HL-60/S4 (cell line): ENCODE measurements around the gene GNG7.
"Not testable (repeated sequence)": the region's sequence is repeated elsewhere in the genome, so short reads cannot be mapped to it uniquely, and the experiment has no call there.

Source experiments
- in situ Hi-C: fragments of 300-500 bp; cut with MboI; formaldehyde crosslinking; loops from 2 replicates; pipeline ENCODE4 v1.14.3; 2022; ENCODE audit warnings: low sequenced_read_pairs

The GNG7 gene

DNA sequence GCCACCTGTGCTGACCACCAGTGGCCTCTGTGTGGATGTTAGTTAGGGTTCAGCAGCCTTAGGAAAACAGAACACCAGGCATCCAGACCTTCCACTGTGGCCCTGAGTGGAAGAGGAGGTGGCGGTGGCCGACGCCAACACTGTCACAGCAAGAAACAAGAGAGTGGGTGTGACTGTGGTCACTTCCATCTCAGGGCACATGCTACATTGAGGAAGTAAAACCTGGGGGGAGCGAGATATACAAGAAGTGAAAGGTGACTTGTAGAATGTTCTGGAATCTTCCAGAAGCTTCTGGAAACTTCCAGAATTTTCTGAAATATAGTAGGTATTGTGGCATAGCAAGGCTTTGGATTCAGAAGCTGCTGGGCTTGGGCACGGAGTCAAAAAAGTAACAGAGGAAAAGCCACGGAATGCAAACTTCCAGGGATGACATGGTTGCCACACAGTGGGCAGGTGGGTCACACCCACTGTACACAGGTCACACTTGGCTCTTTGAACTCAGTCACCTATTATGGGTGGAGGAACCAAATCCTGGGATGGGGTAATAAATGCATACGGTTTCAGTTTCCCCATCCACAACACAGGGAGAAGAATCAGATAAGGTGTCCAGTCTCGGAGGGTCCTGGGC, 24.3 kb downstream of the GNG7 start:
- in situ Hi-C loops = no loop called here

DNA sequence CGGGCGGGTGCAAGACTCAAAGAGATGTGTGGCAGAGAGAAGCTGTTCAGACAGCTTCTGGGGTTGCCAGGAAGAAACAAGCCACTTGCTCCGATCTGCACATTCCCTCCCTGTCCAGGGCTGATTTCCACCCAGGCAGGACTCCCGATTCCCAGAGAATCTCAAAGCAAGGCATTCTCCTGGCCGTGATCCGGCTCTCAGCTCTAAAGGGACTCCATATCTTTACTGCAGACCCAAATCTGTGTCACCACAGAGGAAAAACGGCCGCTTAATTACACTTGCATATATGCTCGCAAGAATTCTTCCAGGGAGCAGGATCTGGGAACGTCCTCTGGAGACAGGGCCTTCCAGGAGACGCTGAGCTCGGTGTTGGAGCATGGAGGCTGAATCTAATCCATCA, 25.7 kb downstream of the GNG7 start:
- in situ Hi-C loops = no loop called here

DNA sequence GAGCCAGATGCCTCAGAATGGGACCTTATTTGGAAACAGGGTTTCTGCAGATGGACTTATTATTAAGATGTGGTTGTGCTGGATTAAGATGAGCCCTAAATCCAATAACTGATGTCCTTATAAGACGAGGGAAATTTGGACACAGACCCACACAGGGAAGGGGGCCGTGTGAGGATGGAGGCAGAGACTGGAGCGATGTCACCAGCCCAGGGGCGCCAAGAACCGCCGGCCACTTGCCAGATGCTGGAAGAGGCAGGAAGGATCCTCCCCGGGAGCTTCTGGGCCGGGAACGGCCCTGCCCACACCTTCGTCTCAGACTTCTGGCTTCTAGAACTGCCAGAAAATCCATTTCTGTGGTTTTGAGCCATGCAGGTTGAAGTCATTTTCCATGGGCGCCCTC, 26.6 kb downstream of the GNG7 start:
- in situ Hi-C loops = no loop called here

DNA sequence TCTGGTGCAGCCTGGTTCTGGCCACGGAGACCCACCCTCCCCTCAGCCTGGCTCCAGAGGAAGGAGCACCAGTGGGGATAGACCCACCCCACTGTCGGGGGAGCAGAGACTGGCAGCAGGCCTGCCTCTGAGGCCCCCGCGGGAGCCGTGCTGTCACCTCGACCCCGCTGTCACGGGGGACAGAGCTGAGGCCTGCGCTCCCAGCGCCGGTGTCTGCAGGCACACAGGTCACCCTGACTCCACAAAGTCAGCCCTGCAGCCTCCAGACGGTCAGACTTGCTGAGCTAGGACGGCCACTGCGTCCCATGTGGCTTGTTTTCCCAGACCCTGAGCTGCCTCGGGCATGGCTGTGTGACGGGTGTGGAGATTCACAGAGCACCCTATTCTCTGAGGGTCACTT, 32.3 kb downstream of the GNG7 start:
- in situ Hi-C loops = no loop called here

DNA sequence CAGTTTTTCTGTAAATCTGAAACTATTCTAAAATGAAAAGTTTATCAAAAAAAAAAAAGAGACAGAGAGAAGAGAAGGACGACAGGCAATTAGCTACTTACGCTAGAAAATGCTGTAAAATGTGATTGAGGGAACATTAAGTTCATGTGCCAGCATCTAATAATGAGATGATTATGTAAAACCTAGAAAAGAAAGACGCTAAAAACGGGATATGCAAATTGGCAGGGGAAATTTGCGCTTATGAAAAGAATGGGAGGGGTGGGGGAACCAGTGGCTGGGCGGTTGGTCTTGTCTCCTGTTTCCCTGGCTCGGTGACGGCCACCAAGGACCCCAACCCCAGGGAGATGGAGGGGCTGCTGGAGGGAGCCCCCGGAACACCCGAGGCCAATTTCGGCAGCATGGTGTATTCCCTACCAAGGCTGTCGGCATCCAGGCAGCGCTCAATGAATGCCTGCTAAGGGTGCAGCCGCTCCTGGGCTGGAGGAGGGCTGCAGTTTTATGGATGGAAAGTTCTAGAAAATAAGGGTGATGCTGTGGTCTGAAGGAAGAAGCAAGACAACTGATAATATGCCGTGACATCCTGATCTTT, 34.2 kb downstream of the GNG7 start:
- in situ Hi-C loops = no loop called here

DNA sequence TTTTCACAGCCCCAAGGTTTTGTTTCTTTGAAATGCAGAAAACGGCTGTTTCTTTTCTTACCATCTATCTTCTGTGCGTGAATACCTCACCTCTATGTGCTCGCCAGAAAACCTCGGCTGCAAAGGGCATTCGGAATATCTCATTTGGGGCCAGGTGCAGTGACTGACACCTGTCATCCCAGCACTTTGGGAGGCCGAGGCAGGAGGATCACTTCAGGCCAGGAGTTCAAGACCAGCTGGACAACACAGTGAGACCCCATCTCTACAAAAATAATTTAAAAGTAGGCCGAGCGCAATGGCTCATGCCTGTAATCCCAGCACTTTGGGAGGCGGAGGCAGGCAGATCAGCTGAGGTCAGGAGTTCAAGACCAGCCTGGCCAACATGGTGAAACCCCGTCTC, 35.1 kb downstream of the GNG7 start:
- in situ Hi-C loops = not testable (repeated sequence)

DNA sequence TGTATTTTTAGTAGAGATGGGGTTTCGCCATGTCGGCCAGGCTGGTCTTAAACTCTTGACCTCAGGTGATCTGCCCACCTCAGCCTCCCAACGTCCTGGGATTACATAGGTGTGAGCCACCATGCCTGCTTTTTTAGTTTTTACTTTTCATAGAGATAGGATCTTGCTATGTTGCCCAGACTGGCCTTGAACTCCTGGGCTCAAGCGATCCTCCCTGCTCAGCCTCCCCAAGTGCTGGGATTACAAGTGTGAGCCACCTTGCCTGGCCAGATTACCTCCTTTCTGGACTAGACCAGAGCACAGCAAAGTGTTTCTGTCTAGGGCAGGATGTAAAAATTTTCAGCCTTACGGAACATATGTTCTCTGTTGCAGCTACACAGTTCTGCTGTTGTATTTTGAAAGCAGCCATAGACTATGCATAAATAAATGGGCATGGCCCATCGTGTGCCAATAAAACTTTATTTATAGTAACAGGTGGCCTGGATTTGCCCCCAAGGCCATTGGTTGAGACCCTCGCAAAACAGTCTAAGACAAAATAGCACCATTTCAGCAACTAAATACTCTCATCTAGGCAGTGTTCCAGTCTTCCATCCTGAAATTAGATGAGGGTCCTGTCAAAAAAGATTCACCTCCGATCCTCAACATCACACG, 36.0 kb downstream of the GNG7 start:
- in situ Hi-C loops = no loop called here

DNA sequence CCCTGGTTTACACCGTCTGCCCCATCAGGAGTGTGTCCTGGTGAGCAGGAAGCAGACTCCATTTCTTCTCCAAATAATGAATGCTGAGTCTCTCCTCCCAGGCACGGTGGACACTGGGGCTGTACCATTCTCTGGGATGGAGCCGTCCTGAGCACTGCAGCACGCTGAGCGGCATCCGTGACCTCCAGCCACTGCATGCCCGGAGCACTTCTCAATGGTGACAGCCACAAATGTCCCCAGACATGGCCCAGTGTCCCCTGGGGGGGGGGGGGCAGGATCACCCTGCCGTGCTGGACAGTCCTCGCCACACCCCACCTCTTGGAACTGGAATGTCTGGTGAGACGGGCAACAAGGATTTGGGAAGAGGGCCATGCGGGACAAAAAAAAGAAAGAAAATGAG, 37.4 kb downstream of the GNG7 start:
- in situ Hi-C loops = no loop called here

DNA sequence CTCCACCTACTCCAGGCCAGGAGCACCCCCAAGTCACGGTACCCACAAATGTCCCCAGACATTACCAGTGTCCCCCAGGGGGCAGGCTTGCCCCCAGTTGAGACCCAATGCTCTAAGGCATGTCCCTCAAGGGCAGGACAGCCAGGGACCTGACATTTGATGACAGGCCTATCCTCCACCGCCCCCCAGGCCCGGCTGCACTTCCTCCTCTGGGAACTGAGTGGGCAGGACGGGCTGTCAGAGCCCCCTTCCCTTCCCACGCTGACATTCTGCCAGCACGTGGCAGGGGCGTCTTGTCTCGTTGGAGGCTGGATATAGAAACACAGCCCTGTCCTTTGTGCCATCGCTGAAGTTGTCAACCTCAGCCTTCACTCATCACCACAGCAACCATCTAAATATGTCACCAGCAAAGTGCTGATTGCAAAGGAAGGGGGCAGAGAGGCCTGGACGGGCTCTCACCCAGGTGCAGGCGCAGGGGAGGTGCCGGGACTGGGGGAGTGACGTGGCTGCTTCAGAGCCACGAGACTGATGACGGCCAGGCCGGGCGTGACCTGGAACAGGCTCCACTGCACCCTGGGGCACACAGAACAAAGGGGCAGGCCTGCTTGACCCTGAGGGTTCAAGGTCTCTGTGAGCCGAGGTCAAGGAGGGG, 38.4 kb downstream of the GNG7 start:
- in situ Hi-C loops = no loop called here

DNA sequence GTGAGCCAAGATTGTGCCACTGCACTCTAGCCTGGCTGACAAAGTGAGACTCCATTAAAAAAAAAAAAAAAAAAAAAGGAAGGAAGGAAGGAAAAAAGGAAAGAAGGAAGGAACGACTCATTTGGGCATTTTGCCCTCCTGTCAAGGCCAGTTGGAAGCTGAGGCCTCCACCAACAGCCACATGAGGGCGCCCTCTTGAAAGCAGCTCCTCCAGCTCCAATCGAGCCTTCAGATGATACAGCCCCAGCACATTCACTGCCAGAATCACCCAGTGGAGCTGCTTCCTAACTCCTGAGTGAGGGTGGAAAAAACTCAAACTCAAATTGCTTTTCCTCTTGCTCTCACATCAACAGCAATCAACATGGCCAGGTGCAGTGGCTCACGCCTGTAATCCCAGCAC, 40.9 kb downstream of the GNG7 start:
- in situ Hi-C loops = no loop called here

DNA sequence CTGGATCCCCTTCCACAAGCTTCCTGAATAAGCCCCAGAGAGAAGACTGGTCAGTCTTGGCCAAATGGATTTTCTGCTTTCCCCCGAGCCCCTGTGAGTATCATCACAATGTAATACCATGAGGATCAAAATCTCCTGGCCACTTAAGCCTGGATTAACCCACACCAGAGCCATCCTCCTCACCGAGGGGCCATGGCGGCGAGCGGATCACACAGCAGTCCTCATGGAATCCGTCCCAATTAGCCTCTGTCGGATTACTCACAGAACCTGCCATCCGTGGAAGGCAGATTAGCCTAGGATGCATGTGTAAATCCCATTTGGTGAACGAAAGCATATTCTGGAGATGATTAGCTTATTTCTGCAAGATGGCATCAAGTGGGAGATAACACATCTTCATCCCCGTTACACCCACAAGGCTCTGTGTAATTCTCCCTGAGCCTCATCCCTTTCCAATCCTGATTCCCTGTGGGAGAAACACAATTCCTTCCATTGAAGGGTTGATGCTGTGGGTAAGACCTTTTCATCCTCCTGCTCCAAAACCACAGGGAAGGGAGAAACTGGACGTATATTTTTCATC, 42.5 kb downstream of the GNG7 start:
- in situ Hi-C loops = no loop called here

DNA sequence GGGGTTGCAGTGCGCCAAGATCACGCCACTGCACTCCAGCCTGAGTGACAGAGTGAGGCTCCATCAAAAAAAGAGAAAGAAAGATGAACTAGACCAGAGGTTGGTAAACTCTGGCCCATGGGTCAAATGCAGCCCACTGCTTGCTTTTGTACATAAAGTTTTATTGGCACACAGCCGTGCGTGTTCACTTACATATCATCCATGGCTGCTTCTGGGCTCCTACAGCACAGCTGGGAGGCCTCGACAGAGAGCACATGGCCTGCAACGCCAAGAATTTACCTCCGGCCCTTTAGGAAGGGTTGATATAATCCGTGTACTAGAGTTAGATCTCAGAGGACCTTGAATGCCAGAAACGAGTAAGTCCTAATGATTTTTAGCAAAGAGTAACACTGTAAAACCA, 46.0 kb downstream of the GNG7 start:
- in situ Hi-C loops = no loop called here

DNA sequence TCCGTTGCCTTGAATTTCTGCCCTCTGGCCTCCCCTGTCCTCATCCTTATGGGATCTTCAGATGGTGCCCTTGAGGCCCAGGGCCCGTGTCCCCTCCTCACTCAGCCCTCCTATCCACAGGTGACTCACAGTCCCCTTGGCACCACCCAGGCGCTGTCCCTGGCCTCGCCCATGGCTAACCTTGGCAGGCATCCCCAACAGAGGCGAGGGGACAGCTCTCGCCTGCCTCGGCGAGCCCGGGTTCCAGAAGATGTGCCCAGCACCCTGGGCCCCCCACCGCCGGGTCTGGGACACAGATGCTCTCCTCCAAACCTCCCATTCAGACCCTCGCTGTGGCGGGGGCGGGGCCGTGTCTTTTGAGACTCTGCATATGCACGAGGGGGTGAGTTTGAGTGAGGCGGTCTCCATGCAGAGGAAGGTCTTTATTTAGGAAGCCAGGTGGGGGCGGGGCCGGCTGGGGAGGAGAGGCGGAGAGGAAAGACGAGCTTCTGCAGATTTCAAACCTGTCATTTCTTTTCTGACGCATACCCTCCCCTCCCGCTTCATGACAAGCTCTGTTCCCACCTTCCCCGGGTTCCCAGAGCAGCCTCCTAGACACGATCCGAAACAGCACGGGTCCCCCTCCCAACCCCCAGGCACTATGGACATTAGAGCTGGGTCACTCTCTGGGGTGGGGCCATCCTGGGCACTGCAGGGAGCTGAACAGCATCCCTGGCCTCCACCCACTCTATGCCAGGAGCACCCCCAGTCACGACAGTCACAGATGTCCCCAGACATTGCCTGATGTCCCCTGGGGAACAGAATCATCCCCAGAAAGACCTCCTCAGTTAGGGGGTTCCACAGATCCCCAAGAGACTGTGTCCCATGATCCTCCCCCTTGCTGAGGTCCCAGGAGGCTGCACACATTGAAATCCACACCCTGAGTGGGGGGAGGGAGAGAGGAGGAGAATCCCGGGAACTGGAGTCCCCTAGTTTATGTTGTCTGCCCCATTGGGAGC, 48.5 kb downstream of the GNG7 start:
- in situ Hi-C loops = no loop called here

DNA sequence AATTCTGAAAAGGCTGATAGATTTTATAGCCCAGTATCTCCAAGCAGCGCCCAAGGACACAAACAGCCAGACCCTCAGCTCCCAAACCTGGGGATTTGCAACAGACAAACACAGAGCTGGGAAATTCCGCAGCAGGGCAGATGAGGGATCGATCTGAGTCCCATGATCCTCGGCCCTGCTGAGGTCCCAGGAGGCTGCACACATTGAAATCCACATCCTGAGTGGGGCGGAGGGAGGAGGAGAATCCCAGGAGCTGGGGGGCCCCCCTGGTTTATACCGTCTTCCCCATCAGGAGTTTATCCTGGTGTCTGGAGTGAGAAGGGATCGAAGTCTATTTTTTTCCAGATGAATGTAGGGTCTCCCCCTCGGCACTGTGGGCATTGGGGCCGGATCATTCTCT, 49.3 kb downstream of the GNG7 start:
- in situ Hi-C loops = no loop called here

DNA sequence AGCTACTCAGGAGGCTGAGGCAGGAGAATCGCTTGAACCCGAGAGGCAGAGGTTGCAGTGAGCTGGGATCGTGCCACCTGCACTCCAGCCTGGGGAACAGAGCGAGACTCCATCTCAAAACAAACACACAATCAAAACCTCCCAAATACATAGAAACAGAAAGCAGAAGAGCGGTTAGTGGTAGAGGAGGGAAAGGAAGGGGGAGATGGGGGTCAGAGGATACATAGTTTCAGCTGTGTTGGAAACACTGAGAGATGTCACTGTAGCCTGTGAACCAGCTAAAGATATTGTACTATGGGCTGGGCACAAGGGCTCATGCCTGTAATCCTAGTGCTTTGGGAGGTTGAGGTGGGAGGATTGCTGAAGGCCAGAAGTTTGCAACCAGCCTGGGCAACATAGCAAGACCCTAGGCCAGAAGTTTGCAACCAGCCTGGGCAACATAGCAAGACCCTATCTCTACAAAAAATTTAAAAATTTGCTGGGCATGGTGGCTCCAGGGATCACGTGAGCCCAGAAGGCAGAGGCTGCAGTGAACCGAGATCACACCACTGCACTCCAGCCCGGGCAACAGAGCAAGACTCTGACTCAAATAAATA, 49.9 kb downstream of the GNG7 start:
- in situ Hi-C loops = no loop called here

DNA sequence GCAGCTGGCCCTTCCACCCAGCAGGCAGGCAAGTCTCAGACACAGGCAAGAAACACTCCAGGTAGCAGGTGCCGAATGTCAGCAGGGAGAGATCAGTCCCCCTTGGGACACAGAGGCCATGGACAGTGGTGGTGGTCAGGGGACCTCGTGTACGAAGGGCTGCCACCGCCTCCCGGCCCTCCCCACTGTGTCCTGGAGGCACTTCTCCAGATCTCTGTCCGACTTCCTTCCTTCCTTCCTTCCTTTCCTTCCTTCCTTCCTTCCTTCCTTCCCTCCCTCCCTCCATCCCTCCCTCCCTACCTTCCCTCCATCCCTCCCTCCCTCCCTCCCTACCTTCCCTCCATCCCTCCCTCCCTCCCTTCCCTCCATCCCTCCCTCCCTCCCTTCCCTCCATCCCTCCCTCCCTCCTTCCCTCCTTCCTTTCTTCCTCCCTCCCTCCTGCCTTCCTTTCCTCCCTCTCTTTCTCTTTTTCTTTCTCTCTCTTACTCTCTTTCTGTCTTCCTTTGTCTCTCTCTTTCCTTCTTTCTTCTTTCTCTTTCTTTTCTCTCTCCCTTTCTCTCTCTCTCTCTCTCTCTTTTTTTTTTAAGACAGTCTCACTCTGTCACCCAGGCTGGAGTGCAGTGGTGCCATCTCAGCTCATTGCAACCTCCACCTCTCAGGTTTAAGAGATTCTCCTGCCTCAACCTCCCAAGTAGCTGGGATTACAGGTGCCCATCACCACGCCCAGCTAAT, 51.3 kb downstream of the GNG7 start:
- in situ Hi-C loops = not testable (repeated sequence)

DNA sequence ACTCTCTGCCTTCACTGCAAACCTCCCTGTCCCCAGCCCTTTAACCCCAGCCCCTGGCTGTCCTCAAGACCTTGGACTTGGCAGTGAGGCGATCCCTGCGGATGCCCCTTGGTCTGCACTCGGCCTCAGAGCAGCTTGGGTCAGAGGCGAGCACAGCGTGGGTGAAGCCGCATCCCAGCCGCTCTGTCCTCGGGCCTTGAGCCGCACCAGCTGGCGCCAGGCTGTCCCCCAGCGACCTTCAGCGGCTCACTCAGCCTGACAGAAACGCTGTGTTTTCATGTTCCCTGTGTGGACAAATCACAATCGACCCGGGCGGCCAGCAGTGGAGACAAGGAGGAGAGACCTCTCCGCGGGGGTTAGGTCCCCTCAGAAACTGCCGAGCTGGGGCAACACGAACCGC, 52.0 kb downstream of the GNG7 start:
- in situ Hi-C loops = no loop called here

DNA sequence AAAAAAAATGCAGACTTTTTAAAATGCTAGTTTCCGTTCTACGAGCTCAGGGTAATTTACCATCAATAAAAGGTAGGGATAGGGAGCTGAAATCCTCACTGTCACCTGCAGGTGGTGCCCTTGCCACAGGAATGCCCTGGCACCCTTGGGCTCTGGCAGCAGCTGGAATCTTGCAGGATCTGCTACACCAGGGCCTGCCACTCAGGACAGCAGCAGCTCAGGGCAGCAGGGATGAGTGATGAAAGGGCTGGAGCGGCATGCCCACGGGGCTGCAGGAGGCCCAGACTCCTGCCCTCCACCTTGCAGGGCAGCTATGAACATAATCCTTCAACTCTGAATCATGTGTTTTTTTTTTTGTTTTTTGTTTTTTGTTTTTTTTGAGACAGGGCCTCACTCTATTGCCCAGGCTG, 54.0 kb downstream of the GNG7 start:
- in situ Hi-C loops = loop anchor here (5.0 kb wide), 1 partner anchor 99 kb away; no protein-coding TSS in a partner anchor

DNA sequence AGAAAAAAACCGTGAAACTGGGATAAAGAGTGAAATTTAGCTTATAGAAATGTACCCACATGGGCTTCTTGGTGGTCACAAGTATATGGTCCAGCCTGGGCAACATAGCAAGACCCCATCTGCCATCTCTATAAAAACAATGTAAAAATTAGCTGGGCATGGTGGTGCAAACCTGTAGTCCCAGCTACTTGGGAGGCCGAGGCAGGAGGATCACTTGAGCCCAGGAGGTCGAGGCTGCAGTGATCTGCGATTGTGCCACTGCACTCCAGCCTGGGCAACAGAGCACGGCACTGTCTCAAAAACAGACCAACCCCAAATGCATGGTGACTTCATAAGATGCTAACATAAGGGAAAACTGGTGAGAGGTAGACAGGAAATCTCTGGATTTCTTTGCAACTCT, 54.4 kb downstream of the GNG7 start:
- in situ Hi-C loops = loop anchor here (5.0 kb wide), 1 partner anchor 99 kb away; no protein-coding TSS in a partner anchor
